GM21576 (cell line): Measurements from ENCODE around the gene COL5A1.

ENCODE experiments used
- ATAC-seq: cut with Tn5 transposase; IDR thresholded peaks from one replicate; pipeline ENCODE4 v1.9.1; 2021; ENCODE audit warnings: mild to moderate bottlenecking, moderate library complexity; ENCODE audit not compliant: unreplicated experiment

The COL5A1 gene

DNA sequence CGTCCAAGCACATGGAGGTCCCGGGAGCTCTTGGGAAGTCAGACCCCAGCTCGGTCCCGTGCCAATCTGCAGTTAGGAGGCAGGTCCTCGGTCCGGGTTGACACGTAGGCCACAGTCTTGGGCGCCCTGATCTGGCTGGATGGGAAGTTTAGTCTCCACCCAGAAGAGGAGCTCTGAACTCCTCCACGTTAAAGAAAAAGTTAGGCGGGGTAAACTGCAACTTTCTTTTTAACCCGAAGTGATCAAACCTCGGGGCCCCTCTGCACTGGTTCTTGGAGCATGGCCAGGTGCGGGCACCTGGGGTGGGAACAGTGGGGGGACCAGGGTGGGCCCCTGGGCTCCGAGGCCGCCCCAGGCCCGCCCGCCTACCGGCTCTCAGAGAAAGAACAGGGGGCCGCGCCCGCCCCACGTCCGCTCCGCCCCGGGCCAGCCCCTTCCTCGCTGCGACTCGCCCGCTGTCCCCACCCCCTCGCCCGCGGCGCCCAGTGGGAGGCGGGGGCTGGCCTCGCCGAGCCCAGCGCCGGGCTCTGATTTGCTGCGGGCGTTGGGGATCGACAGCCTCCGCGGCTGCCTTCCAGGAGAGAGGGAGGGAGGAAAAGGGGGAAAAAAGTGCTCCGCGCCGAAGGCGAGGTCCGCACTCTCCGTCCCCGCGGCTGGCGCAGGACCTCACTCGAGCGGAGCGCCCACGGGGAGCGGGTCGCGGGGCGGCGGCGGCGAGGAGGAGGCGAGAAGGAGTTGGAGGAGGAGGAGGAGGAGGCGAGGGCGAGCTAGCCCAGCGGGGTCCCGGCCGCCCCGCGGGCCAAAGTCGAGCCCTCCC, at the start of gene COL5A1:
COL5A1 (plus strand) TSS at position 631 of the 817 bp plus-strand sequence. CDS start 385 bp downstream, outside the sequence.
- ATAC-seq = no peak

DNA sequence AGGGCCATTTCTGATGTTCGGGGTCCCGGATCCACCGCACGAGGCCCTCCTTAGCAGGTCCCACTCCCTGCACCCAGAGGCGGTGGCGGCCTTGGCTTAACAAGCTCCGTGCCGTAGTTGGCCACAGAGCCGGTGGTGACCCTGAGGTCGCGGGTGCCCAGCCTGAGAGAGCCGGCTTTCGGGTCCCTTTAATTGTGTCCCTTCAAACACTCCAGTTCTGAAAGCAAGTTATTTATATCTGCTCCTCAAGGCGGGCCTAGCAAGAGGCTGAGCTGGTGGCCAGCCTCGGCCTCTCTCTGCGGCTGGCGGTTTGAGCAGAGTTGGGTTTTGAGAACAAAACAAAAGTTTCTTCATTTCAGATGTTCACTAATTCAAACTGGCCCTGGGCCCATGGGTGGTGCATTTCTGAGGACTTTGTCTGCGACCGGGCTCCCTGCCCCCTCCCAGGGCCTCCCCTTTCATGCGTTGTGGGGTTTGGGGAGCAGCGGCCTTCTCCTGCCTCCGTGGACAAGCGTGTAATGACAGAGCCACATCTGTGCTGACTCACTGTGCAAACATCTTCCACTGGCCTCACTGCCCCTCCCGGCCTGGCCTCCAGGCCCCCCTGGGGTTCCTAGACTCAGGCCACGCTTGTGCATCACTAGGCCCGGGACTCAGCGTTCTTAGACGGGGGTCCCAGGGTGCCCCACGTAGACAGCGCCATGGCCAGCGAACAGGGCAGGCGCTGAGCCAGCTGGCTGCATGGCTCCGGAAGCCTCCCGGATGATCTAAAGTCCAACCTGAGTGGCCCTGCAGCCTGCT, 49.4 kb upstream of the COL5A1 start:
- no peak for ATAC-seq

GRCh38 chr9:134592819-134593200, 48.8 kb upstream of the COL5A1 start:
- ATAC-seq = no peak

DNA sequence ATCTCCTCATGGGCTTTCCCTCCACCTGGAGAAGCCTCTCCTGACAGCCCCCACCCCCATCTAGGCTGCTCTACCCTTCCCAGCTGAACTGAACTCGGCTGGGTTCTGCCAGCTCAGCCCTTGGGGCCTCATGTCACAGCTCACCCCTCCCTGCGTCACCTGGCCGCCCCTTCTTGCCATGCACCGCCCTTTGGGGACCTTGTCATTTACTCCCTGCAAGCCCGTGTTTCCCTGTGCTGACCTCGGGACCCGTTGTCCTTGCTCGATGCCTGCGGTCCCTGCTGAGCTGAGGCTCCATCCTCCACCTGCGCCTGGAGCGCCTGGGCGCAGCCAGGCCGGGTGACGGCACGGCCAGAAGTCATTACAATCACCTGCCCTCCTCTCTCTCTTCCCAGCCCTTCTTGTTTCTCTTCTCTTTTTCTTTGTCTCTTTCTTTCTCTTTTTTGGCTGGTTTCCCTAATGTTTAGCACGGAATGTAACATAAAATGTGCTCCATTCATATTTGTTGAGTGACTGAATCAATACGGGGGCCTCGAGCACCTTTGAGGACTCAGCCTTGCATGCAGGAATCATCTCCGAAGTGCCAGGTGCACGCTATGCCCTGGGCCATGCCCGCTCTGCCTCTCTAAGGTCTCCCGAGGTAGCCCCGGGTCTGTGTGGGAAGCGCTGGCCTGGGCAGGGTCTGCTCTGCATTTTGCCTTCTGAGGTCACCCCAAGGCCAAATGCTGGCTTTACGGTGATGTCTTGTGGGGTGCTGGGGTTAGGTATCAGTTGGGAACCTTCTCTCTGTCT, 48.1 kb upstream of the COL5A1 start:
- ATAC-seq = no peak

- ATAC-seq = no peak
Observed at GRCh38 chr9:134594078-134594941, 47.3 kb upstream of the COL5A1 start.

GRCh38 chr9:134595014-134595413, 46.6 kb upstream of the COL5A1 start:
- ATAC-seq = no peak

- ATAC-seq = no peak
Observed at GRCh38 chr9:134597041-134597913, 44.3 kb upstream of the COL5A1 start.

- ATAC-seq = no peak
Observed at GRCh38 chr9:134597957-134598883, 43.4 kb upstream of the COL5A1 start.

DNA sequence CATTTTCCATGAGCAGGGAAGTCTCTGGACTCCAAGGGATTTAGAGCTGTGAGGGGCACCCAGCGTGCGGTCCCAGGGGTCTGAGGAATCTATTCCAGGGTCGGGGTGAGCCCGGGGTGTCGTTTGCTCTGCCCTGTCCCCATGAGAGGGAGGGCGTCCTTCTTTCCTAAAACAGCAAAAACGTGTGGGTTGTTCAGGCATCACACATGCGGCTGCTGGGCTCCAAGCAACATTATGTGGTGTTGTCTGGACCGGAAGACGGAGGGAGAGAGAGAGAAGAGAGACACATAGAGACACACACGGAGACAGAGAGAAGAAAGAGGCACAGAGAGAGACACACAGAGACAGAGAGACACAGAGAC, 42.7 kb upstream of the COL5A1 start:
- no peak for ATAC-seq

DNA sequence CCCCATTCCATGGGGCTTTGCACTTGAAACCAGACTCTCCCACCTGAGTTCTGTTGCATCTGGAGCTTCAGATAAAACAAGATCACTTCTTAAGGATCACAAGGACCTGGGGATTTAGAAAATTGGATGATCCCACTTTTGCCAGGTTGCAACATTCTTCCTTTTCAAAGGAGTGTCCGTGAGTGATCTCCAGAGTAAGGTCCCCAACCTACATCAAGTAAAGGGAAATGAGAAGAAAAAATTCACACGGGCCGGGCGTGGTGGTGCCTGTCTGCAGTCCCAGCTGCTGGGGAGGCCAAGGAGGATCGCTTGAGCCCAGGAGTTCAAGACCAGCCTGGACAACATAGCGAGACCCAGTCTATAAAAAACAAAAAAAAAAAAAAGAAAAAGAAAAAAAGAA, 41.2 kb upstream of the COL5A1 start:
- ATAC-seq = no peak

- ATAC-seq = no peak
Observed at GRCh38 chr9:134600836-134601638, 40.6 kb upstream of the COL5A1 start.

DNA sequence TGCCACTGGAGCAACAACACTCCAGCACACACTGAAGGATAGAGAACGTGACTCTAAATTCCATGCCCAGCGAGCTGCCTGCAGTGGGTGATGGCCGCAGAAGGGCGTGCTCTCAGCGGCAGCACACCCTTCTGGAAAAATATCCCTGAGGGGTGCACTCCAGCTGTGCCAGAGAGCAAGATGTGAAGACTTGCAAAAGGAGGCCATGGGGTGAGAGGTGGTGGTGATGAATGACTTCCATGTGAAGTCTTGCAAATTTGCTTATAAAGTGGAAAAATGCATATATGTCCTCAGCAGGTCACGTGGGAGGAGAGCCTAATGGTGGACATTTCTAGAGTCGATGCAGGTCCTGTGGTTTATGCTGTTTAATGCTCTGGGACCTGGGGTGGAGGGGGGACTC, 39.8 kb upstream of the COL5A1 start:
- ATAC-seq = no peak

- no peak for ATAC-seq
Observed at GRCh38 chr9:134602547-134603362, 38.8 kb upstream of the COL5A1 start.

DNA sequence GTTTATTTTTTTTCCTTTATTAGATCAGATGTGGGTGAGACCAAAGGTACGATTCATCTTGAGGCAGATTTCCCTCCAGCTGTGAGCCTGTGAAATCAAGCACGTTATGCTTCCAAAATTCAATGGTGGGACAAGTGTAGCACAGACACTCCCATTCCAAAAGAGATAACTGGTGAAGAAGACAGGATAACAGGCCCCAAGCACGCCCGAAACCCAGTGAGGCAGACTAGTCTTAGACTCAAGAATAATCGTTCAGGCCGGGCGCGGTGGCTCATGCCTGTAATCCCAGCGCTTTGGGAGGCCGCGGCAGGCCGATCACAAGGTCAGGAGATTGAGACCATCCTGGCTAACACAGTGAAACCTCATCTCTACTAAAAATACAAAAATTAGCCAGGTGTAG, 36.8 kb upstream of the COL5A1 start:
- no peak for ATAC-seq

- no peak for ATAC-seq
Observed at GRCh38 chr9:134605351-134605965, 36.1 kb upstream of the COL5A1 start.

DNA sequence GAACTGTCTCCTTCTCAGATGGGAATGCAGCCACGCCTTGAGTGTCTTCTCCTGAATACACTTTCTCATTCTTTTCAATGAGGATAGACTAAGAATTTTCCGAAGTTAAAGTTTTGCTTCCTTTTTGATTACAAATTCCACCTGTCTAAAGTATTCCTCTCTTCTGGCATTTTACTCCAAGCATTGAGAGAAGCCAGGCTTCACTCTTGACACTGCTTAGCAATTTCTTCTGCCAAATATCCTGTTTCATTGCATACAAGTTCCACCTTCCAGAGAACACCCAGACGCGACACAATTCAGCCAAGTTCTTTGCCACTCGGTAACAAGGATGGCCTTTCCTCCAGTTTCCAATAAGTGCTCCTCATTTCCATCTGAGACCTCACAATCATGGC, 35.6 kb upstream of the COL5A1 start:
- no peak for ATAC-seq
